B cell (primary cell): ENCODE results near the gene CWC27. TPM values are rescaled to one million over a fixed set of nuclear protein-coding genes. Genes with fewer than 3 reads are reported as not detected.

Source experiments
- ATAC-seq: fragments of 200-7000 bp; cut with Tn5 transposase; one replicate; pipeline ENCODE4 v1.10.0; 2021; ENCODE audit warnings: low read depth, mild to moderate bottlenecking, moderate number of reproducible peaks, moderate library complexity
- CTCF ChIA-PET: fragments of 350-600 bp; sonication (Branson Sonifier 250); formaldehyde crosslinking; loops from one replicate; lab custom pipeline; 2021; ENCODE audit warnings: antibody characterized with exemption, inconsistent platforms; lab: Charles Lee
- POLR2A ChIA-PET: fragments of 350-600 bp; sonication (Branson Sonifier 250); formaldehyde crosslinking; loops from one replicate; lab custom pipeline; 2021; ENCODE audit warnings: antibody characterized with exemption; lab: Charles Lee
- DNase-seq: peaks from one replicate; pipeline ENCODE4 v3.0.0; 2013
- H2AFZ ChIP-seq: 2 replicates; pipeline ENCODE4 v1.6.1; 2012; ENCODE audit warnings: mild to moderate bottlenecking, low read depth, low read length; ENCODE audit not compliant: insufficient read depth, poor library complexity, severe bottlenecking
- H3K27ac ChIP-seq, 2 donors: 1 replicate in 1 of 2; 2 replicates in 1 of 2; pipeline ENCODE4 v1.5.1; 2012 to 2013; ENCODE audit warnings: low read length in 2 of 2, mild to moderate bottlenecking in 2 of 2, moderate library complexity in 1 of 2
- H3K27me3 ChIP-seq, 4 experiments: fragments of 200-600 bp in 1 of 4; sonication (generic) in 1 of 4; replicated peaks in 1 of 4; 1 replicate in 2 of 4; 2 replicates in 2 of 4; pipeline versions ENCODE4 v1.6.1 to v1.7.0; 2013 to 2016; ENCODE audit warnings: low read length in 3 of 4, mild to moderate bottlenecking in 2 of 4, mixed read lengths in 1 of 4, moderate library complexity in 1 of 4; ENCODE audit not compliant: insufficient read depth in 4 of 4, control insufficient read depth in 3 of 4; ENCODE audit errors: control extremely low read depth in 1 of 4
- H3K36me3 ChIP-seq, 2 experiments: replicated peaks in 1 of 2; 1 replicate in 1 of 2; 2 replicates in 1 of 2; pipeline versions ENCODE4 v1.6.1 to v1.7.1; 2013; ENCODE audit warnings: low read length in 1 of 2; ENCODE audit not compliant: insufficient read depth in 2 of 2, control insufficient read depth in 1 of 2; ENCODE audit errors: control extremely low read depth in 1 of 2, extremely low read depth in 1 of 2
- H3K4me1 ChIP-seq, 2 donors: fragments of 200-600 bp in 1 of 2; sonication (generic) in 1 of 2; 1 replicate in 1 of 2; 2 replicates in 1 of 2; pipeline versions ENCODE4 v1.5.1 to v1.6.1; 2013 to 2017; ENCODE audit warnings: low read length in 2 of 2; ENCODE audit not compliant: control insufficient read depth in 2 of 2, insufficient read depth in 2 of 2
- H3K4me2 ChIP-seq: replicated peaks from 2 replicates; pipeline ENCODE3; 2012; ENCODE audit warnings: mild to moderate bottlenecking, low read depth, low read length; ENCODE audit not compliant: poor library complexity, severe bottlenecking
- H3K4me3 ChIP-seq, 5 experiments: fragments of 200-600 bp in 1 of 5; sonication (generic) in 1 of 5; 1 replicate in 3 of 5; 2 replicates in 2 of 5; pipeline versions ENCODE4 v1.5.1 to v1.7.0; 2011 to 2016; ENCODE audit warnings: low read length in 4 of 5, mild to moderate bottlenecking in 4 of 5, low read depth in 2 of 5, control low read depth in 1 of 5, moderate library complexity in 1 of 5; ENCODE audit not compliant: insufficient read depth in 1 of 5; ENCODE audit errors: control extremely low read depth in 1 of 5, extremely low read depth in 1 of 5
- H3K79me2 ChIP-seq: fragments of 200-600 bp; sonication (generic); one replicate; pipeline ENCODE4 v1.6.0; 2016; ENCODE audit warnings: low read length; ENCODE audit not compliant: control insufficient read depth, insufficient read depth
- H3K9ac ChIP-seq: fragments of 200-600 bp; sonication (generic); 2 replicates; pipeline ENCODE4 v1.6.1; 2017; ENCODE audit warnings: mild to moderate bottlenecking, low read length, moderate library complexity
- H3K9me3 ChIP-seq, 3 donors: one replicate each; pipeline versions ENCODE4 v1.6.1 to v1.7.1; 2013; ENCODE audit warnings: low read length in 2 of 3; ENCODE audit not compliant: control insufficient read depth in 2 of 3, insufficient read depth in 1 of 3; ENCODE audit errors: control extremely low read depth in 1 of 3
- H4K20me1 ChIP-seq: 2 replicates; pipeline ENCODE4 v1.6.0; 2012; ENCODE audit warnings: mild to moderate bottlenecking, low read length; ENCODE audit not compliant: insufficient read depth, control insufficient read depth, poor library complexity, severe bottlenecking
- H3K27ac Mint-ChIP-seq: one replicate; pipeline ENCODE4 v1.8.0; 2021; ENCODE audit warnings: mixed read lengths
- H3K27me3 Mint-ChIP-seq: one replicate; pipeline ENCODE4 v1.8.0; 2021; ENCODE audit warnings: mixed read lengths
- H3K4me1 Mint-ChIP-seq: one replicate; pipeline ENCODE4 v1.8.0; 2021; ENCODE audit warnings: mixed read lengths
- H3K4me3 Mint-ChIP-seq: one replicate; pipeline ENCODE4 v1.8.0; 2021; ENCODE audit warnings: mixed read lengths
- H3K9me3 Mint-ChIP-seq: one replicate; pipeline ENCODE4 v1.8.0; 2022; ENCODE audit warnings: mixed read lengths; ENCODE audit not compliant: insufficient read depth
- CTCF ChIP-seq: fragments of 200-600 bp; IDR thresholded peaks from one replicate; pipeline ENCODE4 v1.8.0; 2022; ENCODE audit warnings: antibody characterized with exemption, mild to moderate bottlenecking
- EZH2 ChIP-seq: IDR thresholded peaks from 2 replicates; pipeline ENCODE4 v1.6.1; 2012; ENCODE audit warnings: borderline replicate concordance, low read depth, mild to moderate bottlenecking, moderate library complexity, low read length; ENCODE audit not compliant: insufficient read depth, poor library complexity, severe bottlenecking
- WGBS: methylation state at CpG from one replicate; pipeline ENCODE4 v1.1.5; 2013; ENCODE audit warnings: missing lambda C conversion rate; ENCODE audit not compliant: insufficient coverage; 5-methylcytosine and 5-hydroxymethylcytosine counted together
- intact Hi-C: fragments of 100-400 bp; cut with micrococcal nuclease; formaldehyde crosslinking; loops from one replicate; pipeline ENCODE4 v1.10.0; 2022
- polyA plus RNA-seq: library from polyadenylated mRNA; depleted of rRNA; stranded (reverse); fragments of >200 nt; gene quantifications from 2 replicates; pipeline ENCODE4 v1.2.3, GENCODE V29; 2012
- total RNA-seq, 2 donors: library from RNA; stranded (reverse); fragments of 120-200 nt in 1 of 2; gene quantifications; 1 replicate in 1 of 2; 2 replicates in 1 of 2; pipeline versions ENCODE4 v1.2.3 to v1.2.4, GENCODE V29; 2013 to 2022

CWC27 gene
- total and polyA plus RNA-seq, 2 donors (not counting 1 experiment from before 2014, with no cell fraction given), result 6.6 to 30.5 TPM

DNA sequence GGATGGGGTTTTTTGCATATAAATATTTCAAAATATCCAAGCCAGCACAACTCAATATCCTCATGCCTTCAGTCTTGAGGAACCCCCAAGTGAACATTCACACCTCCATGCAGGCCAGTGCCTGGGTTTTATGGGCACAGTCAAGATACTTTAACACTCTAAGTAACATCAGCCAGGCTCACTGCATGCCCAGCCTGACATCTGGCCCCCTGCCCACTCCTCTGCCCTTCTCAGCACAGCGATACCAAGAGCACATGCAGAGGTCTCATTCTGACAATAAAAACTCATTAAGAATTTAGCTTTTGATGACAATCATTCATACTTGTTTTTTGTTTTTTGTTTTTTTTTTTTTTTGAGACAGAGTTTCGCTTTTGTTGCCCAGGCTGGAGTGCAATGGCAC is 250.0 kb downstream of the CWC27 start:
- Histone ChIP-seq H3K4me3 (no peak overlapping the region), H3K9ac (no peak overlapping the region), H3K79me2 (no peaks in the 10 kb centered on the region), H2AFZ (no peak overlapping the region), H3K36me3 (no peaks in the 10 kb centered on the region), H3K4me1 (peaks cover 13 to 14% of the 10 kb centered on the region in 2 donors), H3K27ac (no peak overlapping the region), H3K9me3 (no peaks in the 10 kb centered on the region), H3K4me2 (no peak overlapping the region), H3K27me3 (no peaks in the 10 kb centered on the region), H4K20me1 (no peaks in the 10 kb centered on the region)
- ATAC-seq (no peak), DNase-seq (no peak)
- peaks cover 19% of the 10 kb centered on the region for H3K4me1 Mint-ChIP-seq
- no CpG with 5 or more reads among the region's 2 CpGs for WGBS
- ChIA-PET CTCF (no interaction called here), POLR2A (no interaction called here)
- intact Hi-C loops, result no loop called here
- H3K27ac Mint-ChIP-seq, result no peak overlapping the region
- no peaks in the 10 kb centered on the region for H3K27me3 Mint-ChIP-seq
- H3K4me3 Mint-ChIP-seq, result no peak overlapping the region
- no peak for TF ChIP-seq EZH2
- TF ChIP-seq CTCF, result no peak
- no peaks in the 10 kb centered on the region for H3K9me3 Mint-ChIP-seq

GRCh38 chr5:65020492-65020891 is 251.8 kb downstream of the CWC27 start:
- TF ChIP-seq CTCF (no peak), EZH2 (no peak)
- CTCF ChIA-PET, result interaction anchor here (1.2 kb wide), 1 partner anchor 14 kb away, joined by 5 read pairs; no protein-coding TSS in a partner anchor

More at GRCh38 chr5:65020492-65020891, 251.8 kb downstream of the CWC27 start:
- H3K9me3 Mint-ChIP-seq, result no peaks in the 10 kb centered on the region
- peaks cover 19% of the 10 kb centered on the region for H3K4me1 Mint-ChIP-seq
- Histone ChIP-seq H2AFZ (no peak overlapping the region), H3K79me2 (no peaks in the 10 kb centered on the region), H3K4me2 (no peak overlapping the region), H3K9ac (no peak overlapping the region), H3K27ac (no peak overlapping the region), H3K4me3 (no peak overlapping the region), H4K20me1 (no peaks in the 10 kb centered on the region), H3K4me1 (peaks cover 13 to 14% of the 10 kb centered on the region in 2 donors), H3K27me3 (no peaks in the 10 kb centered on the region), H3K9me3 (no peaks in the 10 kb centered on the region), H3K36me3 (no peaks in the 10 kb centered on the region)
- ATAC-seq (no peak), DNase-seq (no peak)
- H3K27ac Mint-ChIP-seq, result no peak overlapping the region
- no peaks in the 10 kb centered on the region for H3K27me3 Mint-ChIP-seq
- no peak overlapping the region for H3K4me3 Mint-ChIP-seq
- intact Hi-C loops, result no loop called here
- POLR2A ChIA-PET, result no interaction called here
